Measurements from ENCODE around the gene WAPL.
"Not testable (repeated sequence)": the region's sequence is repeated elsewhere in the genome, so short reads cannot be mapped to it uniquely, and the experiment has no call there.

WAPL gene

DNA sequence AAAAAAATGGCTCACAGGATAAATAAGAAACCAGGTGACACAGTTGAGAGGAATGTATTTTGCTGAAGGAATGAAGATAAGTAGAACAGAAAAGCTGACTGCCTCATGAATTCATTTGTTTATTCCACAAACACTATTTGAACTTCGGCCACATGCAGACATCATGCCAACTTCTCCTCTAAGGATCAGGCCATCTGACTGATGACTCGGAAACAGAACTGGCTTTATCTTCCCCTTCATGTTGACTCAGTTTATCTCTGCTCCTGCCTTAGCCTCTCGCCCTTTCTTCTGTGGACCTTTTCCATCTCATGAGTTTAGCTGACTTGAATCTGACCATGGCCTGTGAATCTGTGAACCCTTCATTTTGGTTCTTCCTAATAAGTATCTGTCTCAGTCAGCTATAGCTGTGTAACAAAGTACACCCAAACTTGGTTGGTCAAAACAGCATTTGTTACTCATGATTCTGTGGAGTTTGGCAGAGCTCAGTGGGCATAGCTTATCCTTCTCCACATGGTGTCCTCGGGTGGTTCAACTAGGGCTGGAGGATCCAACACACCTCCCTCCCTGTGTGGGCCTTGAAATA lies 111.0 kb downstream of the WAPL start:
- DNase-seq (ENCODE audit: low spot score) = no peak

DNA sequence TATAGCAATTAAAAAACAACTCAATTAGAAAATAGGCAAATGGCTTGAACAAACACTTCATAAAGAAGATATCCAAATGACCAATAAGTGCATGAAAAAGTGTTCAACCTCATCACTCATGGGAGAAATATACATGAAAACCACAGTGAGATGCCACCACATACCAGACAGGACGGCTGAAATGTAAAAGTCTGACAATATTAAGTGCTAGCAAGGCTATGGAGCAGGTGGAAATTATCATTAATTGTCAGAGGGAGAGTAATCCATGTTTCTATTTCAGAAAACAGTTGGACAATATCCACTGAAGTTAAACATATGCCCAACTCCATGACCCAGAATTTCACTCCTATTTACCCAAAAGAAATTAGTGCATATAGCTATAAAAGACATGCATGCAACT lies 112.4 kb downstream of the WAPL start:
- no peak for DNase-seq (ENCODE audit: low spot score)

DNA sequence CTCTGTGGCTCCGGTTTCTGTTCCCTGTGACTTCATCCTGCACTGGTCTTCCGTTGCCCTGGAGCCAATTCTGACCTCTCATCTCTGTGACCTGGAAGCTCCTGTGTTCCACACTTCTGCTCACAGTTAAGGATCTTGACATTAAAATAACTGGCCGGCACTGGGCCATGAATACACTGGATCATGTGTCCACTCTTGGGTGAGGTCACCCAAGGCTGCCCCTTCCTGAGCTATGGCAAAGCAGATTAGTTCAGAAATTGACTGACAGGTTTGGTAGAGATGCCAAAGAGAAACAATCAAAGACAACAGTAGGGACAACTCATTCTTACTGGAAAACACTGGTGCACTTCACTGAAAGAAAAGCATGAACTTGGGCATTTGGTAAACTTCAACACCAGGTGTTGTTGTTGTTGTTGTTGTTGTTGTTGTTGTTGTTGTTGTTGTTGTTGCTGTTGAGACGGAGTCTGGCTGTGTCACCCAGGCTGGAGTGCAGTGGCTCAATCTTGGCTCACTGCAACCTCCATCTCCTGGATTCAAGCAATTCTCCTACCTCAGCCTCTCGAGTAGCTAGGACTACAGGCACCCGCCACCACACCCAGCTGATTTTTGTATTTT lies 118.3 kb downstream of the WAPL start:
- no peak for DNase-seq (ENCODE audit: low spot score)

DNA sequence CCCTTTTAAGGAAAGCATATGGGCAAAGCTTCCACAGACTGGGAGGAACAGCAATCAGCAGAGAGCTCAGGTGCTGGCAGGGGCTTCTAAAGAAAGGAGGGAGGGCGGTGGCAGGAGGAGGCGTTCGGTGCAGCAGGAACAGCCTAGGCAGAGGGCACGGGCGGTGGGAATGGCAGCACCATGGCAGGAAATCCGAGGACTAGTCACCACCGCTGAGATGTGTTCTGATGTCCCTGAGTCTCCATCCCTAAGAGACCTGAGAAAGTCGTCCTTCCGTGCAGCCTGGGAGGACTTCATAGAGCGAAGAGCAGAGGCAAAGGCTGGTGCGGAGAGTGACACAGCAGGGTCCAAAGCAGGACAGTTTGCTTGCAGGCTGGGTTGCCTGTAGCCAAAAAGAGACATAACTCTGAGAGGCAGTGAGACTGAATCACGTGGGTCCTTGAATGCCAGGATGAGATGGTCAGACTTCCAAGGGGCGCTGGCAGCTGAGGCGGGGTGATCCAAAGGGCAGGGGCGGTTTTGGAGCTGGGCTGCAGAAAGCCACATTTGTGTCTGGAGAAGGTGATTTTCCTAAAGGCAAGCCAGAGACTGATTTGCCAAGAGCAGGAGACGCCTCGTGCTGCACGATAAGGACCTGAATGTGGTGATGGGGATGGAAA lies 119.2 kb downstream of the WAPL start:
- DNase-seq (ENCODE audit: low spot score) = no peak

DNA sequence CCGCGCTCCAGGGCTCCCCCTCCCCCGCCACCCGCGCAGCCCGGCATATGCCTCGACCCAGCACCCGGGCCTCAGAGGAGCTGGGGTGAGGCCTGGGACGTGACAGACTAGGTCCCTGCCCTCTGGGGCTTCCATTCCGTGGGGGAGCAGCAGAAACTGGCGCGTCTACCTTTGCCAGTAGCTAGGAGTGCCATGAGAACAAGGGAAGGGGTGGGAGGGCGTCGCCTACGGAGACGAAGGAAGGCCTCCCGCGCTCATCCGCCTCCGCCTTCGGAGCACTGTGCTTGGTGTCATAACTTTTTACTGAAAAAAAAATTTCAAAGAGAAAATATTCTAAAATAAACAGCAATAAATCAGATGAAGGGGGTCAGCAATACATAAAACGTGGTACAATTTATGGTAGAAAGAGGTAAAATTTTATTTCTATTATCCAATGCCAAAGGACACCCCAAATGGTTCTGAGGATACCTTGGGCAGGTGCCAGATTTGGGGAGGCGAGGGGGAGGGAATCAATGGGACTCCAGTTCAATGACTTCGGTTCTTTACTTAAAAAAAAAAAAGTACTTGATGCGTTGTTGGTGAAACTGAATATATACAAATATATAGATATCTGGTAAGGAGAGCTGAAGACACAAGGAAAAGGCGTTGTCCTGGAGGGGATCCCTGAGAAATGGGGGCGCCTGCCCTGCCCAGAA lies 119.9 kb downstream of the WAPL start:
- no peak for DNase-seq (ENCODE audit: low spot score)

DNA sequence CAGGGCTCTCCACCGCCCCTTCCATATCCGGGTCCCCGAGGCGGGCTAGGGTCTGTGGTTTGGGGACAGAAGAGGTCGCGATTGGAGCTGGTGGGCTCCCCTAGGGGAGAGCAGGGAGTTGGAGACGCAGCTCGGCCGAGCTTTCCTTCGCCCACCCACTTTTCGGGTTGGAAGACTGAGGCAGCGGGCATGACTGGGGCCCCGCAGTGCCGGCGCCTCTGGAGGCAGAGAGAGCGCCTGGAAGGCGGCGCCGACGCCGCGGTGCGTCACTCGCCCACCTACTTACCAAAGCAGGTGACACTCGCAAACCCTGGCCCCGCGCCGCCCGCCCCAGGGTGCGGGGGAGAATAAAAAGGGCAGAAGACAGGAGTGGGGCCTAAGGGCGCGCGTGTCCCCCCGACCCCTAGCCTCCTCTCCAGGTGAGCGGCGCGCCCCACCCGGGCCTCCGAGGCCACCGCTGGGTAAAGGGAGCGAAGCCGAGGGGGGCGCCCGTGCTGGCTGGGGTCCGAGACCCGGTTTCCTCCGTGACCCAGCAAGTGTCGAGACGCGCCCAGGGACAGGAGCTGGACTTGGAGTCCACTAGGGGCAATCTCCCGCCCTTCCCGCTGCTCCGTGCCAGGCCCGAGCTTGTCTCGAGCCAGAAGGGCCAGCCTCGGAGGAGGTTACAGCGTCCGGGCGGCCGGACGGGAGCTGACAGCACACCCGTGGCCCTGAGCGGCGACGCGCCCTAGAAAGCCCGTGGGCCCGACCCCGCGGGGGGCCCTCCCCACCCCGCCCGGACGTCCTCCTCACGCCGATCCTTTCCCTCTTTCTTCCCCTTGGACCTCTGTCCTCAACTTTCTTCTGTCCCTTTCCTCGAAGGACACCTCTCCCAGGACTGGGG lies 120.6 kb downstream of the WAPL start:
- peak; percentile 43 for DNase-seq (ENCODE audit: low spot score)

DNA sequence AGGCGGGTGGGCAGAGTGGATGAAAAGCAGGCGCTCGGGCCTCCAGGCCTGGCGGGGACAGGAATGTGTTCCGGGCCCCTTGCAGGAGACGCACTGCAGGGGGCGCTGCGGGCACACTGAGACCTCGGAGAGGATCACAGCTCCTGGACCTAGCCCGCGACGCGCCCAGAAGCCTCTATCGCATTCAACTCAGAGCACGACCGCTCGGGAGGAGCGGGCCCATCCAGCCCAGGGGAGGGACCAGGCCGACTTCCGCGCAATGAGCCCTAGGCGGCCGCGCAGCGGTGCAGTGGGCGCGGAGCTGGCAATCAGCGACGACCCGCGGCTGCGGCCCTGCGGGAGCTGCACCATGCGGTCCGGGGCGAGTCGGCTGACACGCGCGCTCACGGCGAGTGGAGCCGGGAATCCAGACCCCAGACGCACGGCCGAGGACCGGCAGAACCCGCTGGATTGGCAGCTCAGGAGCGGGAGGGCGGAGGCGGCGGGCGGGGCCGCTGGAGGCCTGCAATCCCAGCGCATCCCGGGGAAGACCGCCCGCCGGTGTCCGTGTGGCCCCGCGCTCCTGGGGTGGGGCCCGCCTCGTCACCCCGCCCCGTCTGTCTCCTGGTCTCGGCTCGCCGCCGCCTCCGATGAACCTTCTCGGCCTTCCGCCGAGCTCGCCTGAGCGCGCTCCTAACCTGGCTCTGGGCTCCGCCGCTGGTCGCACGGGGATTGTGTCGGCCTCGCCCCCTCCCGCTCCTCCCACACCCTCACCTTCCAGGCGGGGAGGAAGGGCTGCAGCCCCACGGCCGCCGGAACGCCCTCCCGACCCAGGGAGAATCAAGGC lies 121.5 kb downstream of the WAPL start:
- DNase-seq (ENCODE audit: low spot score) = peak; percentile 90

DNA sequence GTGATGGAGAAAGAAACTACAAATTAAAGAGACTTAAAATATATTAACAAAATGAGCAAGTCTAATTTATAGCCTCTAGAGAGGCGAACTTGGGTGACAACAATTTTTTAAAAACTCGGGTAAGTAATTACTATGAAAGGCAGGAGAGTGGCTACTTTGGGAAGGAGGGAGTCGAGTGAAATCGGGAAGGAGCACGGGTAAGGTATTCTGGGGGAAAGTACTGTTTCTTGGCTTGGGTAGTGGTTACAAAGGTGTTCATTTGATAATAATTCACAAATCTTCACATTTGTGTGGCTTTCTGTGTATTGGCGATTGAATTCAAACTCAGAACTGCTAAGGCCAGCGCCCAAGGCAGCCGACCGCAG lies 122.1 kb downstream of the WAPL start:
- DNase-seq (ENCODE audit: low spot score) = no peak

DNA sequence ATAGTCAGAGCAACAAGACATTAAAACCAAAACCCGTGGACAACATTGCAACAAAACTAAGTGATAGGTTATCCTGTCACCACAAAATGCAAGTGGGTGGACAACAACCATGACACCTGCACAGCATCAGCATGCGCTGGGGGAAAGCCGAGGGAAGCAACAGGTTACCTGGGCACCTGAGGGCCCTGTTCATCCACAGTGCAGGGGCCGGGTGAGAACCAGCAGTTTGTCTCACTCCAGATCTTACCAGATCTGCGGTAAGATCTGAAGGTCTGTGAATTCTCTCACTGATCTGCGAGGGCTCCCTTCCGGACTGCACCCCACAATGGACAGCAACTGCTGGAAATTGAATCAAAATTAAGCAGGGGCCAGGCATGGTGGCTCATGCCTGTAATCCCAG lies 124.5 kb downstream of the WAPL start:
- no peak for DNase-seq (ENCODE audit: low spot score)

DNA sequence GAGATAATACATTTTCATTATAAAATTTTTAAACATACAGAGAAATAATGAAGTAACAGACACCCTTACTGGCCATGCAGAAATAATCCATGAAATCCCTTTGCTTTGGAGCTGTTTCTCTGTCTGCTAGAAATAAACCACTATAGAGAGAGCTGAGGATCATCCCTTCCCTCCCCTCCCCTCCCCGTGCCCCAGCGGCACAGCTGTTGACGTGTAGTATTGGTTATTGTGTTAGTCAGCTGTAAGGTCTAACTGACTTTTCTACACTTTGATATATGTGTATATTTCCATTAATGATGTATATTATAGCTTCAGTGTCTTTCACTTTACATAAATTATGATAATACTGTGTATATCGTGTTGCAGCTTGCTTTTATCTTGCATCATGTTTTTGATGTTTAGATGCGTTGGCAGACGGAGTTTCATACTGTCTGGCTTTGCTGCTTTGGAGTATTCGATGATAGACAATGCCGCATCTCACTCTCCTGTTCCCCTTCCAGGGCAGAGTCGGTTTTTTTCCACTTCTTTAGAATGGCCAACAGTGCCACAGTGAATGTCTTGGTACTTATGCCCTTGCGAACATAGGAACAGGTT lies 127.6 kb downstream of the WAPL start:
- DNase-seq (ENCODE audit: low spot score) = no peak

DNA sequence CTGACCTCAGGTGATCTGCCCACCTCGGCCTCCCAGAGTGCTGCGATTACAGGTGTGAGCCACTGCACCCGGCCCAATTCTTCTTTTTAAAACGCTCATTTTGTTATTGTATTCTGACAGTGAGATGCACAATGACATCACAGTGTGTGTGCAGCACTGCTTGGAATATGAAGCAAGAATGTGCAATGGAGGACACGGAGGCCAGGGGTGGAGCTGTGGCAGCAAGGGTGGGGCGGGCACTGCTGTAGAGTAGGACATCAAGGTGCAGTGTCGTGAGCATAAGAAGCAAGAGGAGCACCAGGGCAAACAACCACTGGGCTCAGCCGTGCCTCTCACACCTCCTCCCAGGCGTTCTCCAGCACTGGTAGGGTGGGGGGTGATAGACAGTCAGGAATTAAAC lies 128.2 kb downstream of the WAPL start:
- no peak for DNase-seq (ENCODE audit: low spot score)

DNA sequence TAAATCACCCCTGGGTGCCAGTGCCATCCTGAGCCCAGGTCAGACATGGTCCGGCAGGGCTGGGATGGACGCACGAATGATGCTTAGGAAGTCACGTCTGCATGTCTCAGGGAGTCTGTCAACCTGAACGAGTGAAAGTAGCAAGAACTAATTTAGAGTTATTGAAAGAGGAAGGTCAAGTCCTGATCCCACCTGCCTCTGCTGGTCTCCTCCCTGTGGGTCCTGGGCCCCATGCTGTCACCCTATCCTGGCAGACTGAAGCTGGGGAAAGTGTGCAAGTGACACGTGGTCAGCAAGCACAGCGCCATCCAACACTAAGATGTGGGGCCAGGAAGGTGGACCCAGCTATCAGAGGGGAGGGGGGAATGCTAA lies 128.9 kb downstream of the WAPL start:
- no peak for DNase-seq (ENCODE audit: low spot score)

DNA sequence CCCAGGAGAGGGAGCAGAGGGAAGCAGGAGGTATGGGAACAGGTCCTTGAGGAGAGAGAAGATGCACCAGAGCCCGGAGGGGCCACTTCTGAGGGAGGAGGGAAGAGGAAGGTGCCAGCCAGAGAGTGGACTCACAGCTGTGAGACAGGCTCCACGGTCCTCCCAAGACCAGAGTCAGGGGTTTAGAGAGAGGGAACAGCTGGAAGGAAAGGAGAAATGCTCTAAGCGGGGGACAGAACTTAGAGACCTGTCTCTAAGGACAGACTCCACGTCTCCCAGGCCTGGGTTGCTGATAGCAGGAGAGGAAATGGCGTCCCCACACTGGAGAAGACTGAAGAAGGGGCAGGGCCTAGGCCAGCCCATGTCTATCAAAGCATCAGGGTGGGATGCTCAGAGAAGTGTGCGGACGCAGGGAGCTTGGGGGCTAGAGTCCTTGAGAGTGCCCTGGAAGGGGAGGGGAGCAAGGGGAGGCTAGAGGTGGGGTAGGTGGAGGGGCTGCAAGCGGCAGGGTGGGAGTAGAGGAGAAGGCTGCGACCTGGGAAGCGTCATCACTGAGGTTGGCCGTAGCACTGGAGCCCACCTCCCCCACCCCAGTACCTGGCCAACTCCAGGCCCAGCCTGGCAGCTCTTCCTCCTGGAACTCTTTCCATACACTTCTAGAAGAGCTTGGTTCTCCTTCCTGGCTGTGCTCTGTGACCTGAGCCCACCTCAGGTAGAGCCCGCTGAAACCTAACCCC lies 129.4 kb downstream of the WAPL start:
- no peak for DNase-seq (ENCODE audit: low spot score)

DNA sequence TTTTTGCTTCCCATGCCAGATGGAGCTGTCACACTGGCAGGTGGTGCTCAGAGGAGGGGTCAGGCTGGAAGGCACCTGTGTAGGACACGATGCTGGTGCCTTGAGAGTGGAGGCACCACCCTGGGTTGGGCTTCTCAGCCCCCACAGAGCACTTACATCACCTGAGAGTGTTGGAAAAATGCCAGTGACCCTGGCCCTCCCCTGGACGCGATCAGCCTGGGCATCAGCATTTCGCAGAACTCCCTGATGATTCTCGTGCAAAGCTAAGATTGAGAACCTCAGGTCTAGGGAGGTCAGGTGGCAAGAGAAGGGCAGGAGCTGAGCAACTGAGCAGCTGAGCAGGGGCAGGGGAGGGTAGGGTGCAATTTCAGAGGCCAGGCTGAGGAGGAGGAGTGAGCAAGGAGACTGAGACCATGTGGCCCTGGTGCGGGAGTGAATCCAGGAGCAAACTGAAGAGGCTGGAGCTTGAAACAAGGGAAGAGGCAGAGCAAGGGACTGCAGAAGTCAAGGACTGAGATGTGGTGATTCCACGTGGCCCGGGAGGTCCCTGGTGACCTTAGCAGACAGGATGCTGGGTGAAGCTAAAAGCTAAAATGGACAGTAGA lies 130.3 kb downstream of the WAPL start:
- DNase-seq (ENCODE audit: low spot score) = no peak

DNA sequence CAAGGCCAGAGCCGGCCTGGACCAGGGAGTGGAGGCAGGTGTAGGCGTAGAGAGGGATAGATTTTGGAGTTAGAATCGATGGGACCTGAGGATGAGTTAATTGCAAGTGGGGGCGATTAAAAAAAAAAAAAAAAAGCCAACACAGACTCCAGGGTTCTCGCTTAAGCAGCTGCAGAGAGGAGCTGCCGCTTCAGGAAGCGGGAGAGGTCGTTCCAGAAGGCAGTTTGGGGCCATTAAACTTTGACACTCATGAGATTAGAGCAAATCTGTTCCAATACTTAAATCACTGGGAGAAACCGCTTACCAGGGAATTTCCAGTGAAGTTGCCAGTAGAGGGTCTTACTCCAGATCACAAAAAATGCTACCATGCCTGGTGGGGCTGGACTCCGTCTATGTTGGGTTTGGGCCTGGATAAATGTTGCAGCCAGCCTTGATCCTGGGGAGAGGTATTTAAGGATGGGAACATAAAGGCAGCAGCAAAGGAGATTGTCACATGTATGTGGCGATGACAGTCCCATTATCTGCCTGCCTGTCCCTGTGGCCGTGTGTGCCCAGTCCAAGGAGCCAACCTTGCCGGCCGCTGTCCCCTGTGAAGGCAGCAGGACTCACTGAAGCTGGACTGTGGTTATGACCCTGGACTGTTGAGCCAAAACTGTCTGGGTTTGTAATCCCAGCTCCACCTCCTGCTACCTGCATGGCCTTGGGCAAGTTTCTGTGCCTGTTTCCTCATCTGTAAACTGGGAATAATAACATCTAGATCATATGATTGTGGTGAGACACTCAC lies 131.1 kb downstream of the WAPL start:
- DNase-seq (ENCODE audit: low spot score) = no peak

DNA sequence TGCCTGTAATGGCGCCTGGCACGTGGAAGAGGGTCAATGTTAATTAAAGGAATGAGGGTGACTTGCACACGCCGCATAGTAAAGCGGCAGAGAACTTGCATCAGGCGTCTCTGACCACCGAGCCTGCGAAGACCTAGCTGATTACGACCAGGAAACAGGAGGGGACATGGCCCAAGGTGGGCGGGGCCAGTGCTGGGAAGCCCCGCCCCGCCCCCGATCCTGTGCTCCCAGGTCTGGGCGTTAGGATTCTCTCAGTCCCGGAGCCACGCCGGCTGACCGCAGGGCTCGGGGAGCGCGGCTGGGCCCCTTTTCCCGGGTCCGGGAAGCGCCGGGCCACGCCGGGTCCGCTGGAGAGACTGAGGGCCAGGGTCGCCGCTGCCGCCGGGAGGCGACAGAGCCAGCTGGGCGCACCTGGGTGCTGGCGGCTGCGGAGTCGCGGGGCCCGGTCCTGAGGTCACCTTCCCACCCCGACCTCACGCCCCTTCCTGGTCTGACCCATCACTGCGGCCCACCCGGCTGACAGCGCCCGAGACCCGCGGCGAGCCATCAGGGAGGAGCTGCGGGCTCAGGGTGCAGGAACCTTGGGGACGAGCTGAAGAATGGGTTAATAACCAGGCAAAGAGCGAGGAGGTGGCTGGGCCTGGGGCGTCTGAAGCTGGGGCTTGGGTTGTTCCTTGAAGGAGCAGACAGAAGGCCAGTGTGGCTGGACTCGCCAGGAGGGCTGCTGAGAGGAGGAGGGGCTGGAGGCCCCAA lies 132.0 kb downstream of the WAPL start:
- DNase-seq (ENCODE audit: low spot score) = no peak

DNA sequence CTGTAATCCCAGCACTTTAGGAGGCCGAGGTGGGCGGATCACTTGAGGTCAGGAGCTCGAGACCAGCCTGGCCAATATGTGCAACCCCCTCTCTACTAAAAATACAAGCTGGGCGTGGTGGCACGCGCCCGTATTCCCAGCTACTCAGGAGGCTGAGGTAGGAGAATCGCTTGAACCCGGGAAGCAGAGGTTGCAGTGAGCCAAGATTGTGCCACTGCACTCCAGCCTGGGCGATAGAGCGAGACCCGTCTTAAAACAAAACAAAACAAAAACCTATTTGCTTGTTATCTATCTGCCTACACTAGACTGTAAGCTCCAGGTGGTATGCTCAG lies 132.5 kb downstream of the WAPL start:
- DNase-seq (ENCODE audit: low spot score) = not testable (repeated sequence)

DNA sequence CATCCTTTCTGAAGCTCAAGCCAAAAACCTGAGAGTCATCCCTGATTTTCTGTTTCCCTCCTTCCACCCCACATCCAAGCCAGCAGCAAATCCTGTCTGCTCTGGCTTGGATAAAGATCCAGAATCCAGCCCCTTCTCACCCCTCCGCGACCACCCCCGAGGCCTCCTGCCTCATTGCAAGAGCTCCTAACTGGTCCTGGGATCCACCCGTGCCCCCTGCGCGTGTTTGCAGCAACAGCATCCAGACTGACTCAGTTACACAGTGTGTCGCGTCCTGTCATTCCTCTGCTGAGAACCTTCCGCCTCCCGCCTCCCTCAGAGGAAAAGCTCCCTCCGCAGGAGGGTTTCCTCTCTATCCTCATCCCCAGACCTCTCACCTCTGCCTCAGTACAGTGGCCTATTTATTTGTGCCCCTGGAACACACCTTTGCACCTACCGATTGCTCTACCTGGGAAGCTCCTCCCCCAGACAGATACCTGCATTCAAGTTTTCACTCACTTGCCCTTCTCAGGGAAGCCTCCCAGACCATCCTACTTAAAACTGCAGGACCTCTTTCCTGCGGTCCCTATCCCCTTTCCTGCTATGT lies 133.4 kb downstream of the WAPL start:
- no peak for DNase-seq (ENCODE audit: low spot score)

Data from HuH-7.5 (cell line).